Adipocyte (in vitro differentiated cells): ENCODE measurements around the gene ALDH1A3.

ENCODE experiments used
- DNase-seq: peaks from one replicate; pipeline ENCODE4 v3.0.0-alpha.2; 2015; ENCODE audit warnings: low read depth
- H3K27me3 ChIP-seq: replicated peaks from 2 replicates; pipeline ENCODE4 v1.7.0; 2013; ENCODE audit warnings: mild to moderate bottlenecking, low read length, moderate library complexity; ENCODE audit not compliant: control insufficient read depth, insufficient read depth
- H3K36me3 ChIP-seq: 2 replicates; pipeline ENCODE4 v1.7.0; 2013; ENCODE audit warnings: low read length, mild to moderate bottlenecking, moderate library complexity; ENCODE audit not compliant: control insufficient read depth, insufficient read depth, severe bottlenecking
- H3K4me1 ChIP-seq: 2 replicates; pipeline ENCODE4 v1.7.0; 2013; ENCODE audit warnings: mild to moderate bottlenecking, low read length, moderate library complexity; ENCODE audit not compliant: control insufficient read depth, insufficient read depth
- H3K4me3 ChIP-seq: 2 replicates; pipeline ENCODE4 v1.7.0; 2013; ENCODE audit warnings: mild to moderate bottlenecking, low read length, moderate library complexity
- H3K9ac ChIP-seq: 2 replicates; pipeline ENCODE4 v1.7.0; 2013; ENCODE audit warnings: mild to moderate bottlenecking, low read length, moderate library complexity
- H3K9me3 ChIP-seq: 2 replicates; pipeline ENCODE4 v1.7.0; 2013; ENCODE audit warnings: mild to moderate bottlenecking, low read length, moderate library complexity; ENCODE audit not compliant: control insufficient read depth

ALDH1A3 gene

DNA sequence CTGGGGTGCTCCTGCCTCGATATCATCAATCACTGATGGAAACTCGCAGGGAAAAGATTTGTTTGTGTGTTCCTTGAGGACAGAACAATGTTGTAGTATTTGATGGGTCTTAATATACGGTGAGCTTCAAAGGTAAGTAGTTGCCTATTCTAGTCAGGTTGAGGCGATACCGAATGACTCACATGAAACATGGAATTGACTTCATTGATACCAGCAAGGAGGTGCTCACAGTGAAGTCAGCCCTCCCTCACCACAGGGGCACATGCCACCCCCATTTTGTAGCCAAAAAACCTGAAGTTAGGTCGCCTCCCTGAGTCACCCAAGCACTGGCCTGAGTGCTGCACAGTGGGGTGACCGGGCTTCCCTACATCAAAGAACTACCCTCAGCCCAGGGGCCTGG is 3.7 kb upstream of the ALDH1A3 start:
- Histone ChIP-seq H3K27me3 (no peaks in the 10 kb centered on the region), H3K9me3 (no peaks in the 10 kb centered on the region), H3K36me3 (no peaks in the 10 kb centered on the region), H3K4me3 (no peak overlapping the region), H3K4me1 (peaks cover 4% of the 10 kb centered on the region), H3K9ac (no peak overlapping the region)
- no peak for DNase-seq

- H3K4me3 ChIP-seq = no peak overlapping the region
- DNase-seq = no peak
- no peak overlapping the region for H3K9ac ChIP-seq
- peaks cover 11% of the 10 kb centered on the region for H3K4me1 ChIP-seq
- H3K36me3 ChIP-seq = no peaks in the 10 kb centered on the region
- H3K9me3 ChIP-seq = no peaks in the 10 kb centered on the region
- H3K27me3 ChIP-seq = no peaks in the 10 kb centered on the region
Observed at GRCh38 chr15:100877551-100877950, 2.1 kb upstream of the ALDH1A3 start.

- peaks cover 12% of the 10 kb centered on the region for H3K4me1 ChIP-seq
- DNase-seq = no peak
- no peak overlapping the region for H3K9ac ChIP-seq
- no peaks in the 10 kb centered on the region for H3K27me3 ChIP-seq
- no peaks in the 10 kb centered on the region for H3K9me3 ChIP-seq
- no peak overlapping the region for H3K4me3 ChIP-seq
- no peaks in the 10 kb centered on the region for H3K36me3 ChIP-seq
Observed at GRCh38 chr15:100878130-100878529, 1.5 kb upstream of the ALDH1A3 start.

GRCh38 chr15:100878648-100879047 is 983 bp upstream of the ALDH1A3 start:
- Histone ChIP-seq H3K4me1 (peaks cover 15% of the 10 kb centered on the region), H3K9ac (peak overlapping the region; percentile 71), H3K36me3 (peaks cover 3% of the 10 kb centered on the region), H3K4me3 (peak overlapping the region; percentile 71), H3K27me3 (no peaks in the 10 kb centered on the region), H3K9me3 (no peaks in the 10 kb centered on the region)
- DNase-seq = no peak

- Histone ChIP-seq H3K4me3 (peak overlapping the region; percentile 71), H3K27me3 (no peaks in the 10 kb centered on the region), H3K9ac (peak overlapping the region; percentile 71), H3K36me3 (peaks cover 4% of the 10 kb centered on the region), H3K4me1 (peaks cover 18% of the 10 kb centered on the region), H3K9me3 (no peaks in the 10 kb centered on the region)
- DNase-seq = peak; percentile 59
Observed at GRCh38 chr15:100879061-100879463, 569 bp upstream of the ALDH1A3 start.

DNA sequence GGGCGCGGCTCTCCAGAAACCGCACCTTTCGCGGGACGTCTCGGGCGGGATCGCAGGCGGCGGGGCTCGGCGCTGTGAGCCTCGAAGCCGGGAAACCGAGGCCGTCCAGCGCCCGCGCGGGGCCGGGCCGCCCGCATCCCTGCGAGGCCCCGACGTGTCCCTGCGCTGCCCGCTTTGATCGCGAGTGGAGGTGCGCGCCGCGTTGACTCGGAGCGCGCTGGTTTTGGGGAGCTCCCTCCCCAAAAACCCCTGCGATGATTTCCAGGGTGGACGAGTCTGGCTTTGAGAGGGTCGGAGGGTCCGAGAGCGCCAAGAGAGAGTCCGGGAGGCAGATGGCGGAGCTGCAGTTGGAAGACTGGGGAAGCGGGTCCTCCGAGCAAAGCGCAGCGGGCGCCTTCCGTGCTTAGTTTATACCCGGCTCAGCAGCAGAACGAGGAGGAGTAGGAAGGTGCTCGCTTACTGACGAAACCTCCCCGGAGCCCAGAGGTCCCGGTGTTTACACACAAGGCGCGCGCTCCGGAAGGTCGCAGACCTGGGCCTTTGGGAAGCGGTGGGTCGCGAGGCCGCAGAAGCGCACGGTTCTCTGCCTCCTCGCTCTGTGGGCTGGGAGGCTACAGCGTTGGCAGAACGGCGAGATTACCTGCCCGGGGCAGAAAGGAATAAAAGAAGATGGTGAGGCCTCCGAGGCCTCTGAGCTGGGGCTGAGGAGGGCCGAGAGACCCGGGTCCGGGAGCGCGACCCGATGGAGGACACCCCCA is 687 bp downstream of the ALDH1A3 start:
- H3K4me3 ChIP-seq = peak overlapping the region; percentile 81
- H3K27me3 ChIP-seq = no peaks in the 10 kb centered on the region
- H3K9ac ChIP-seq = peak overlapping the region; percentile 79
- H3K36me3 ChIP-seq = peaks cover 8% of the 10 kb centered on the region
- H3K9me3 ChIP-seq = no peaks in the 10 kb centered on the region
- DNase-seq = no peak
- H3K4me1 ChIP-seq = peaks cover 18% of the 10 kb centered on the region

DNA sequence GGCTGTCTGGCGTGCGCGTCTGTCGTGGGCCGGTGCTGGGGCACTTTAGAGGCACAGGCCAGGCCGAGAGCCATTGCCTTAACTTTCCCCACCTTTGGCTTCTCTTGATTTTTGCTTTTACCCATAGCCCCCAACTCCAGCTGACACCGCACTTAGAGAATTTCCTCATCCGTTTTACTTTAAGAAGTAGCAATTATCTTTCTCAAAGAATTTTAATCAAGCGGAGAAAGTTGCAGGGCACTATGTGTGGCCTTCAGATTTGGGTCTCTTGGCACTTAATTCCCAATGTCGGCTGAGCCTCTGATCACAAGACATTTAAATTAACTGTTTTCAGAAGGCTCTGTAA is 1.2 kb downstream of the ALDH1A3 start:
- DNase-seq = no peak
- Histone ChIP-seq H3K4me1 (peaks cover 18% of the 10 kb centered on the region), H3K9ac (peak overlapping the region; percentile 79), H3K4me3 (peak overlapping the region; percentile 81), H3K9me3 (no peaks in the 10 kb centered on the region), H3K36me3 (peaks cover 12% of the 10 kb centered on the region), H3K27me3 (no peaks in the 10 kb centered on the region)

GRCh38 chr15:100881573-100882336 is 2.1 kb downstream of the ALDH1A3 start:
- H3K36me3 ChIP-seq = peaks cover 20% of the 10 kb centered on the region
- no peaks in the 10 kb centered on the region for H3K9me3 ChIP-seq
- no peaks in the 10 kb centered on the region for H3K27me3 ChIP-seq
- no peak for DNase-seq
- H3K4me1 ChIP-seq = peaks cover 22% of the 10 kb centered on the region
- peak overlapping the region; percentile 79 for H3K9ac ChIP-seq
- peak overlapping the region; percentile 81 for H3K4me3 ChIP-seq

- Histone ChIP-seq H3K4me3 (no peak overlapping the region), H3K9me3 (no peaks in the 10 kb centered on the region), H3K36me3 (peaks cover 46% of the 10 kb centered on the region), H3K9ac (no peak overlapping the region), H3K27me3 (no peaks in the 10 kb centered on the region), H3K4me1 (peaks cover 42% of the 10 kb centered on the region)
- DNase-seq = no peak
Observed at GRCh38 chr15:100885116-100885515, 5.5 kb downstream of the ALDH1A3 start.

DNA sequence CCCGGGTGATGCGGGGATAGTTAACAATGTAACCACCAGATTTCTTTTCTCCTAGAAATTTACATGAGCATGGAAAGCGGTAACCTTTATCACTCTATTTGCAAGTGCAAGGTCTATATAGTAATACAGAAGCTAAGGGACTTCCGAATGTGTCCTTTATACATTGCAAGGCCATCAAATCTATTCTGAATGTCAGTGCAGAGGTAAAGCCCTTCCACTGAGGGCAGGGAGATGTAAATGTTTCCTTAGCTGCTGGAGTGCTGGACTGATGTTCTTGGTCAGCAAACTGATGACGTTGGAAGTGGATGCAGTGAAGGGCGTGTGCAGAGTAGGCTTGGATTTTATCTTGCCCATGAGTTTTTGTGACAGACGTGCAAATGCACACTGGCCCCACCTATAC is 6.2 kb downstream of the ALDH1A3 start:
- Histone ChIP-seq H3K36me3 (peaks cover 53% of the 10 kb centered on the region), H3K4me1 (peaks cover 42% of the 10 kb centered on the region), H3K4me3 (no peak overlapping the region), H3K27me3 (no peaks in the 10 kb centered on the region), H3K9ac (no peak overlapping the region), H3K9me3 (no peaks in the 10 kb centered on the region)
- no peak for DNase-seq

GRCh38 chr15:100887211-100887913 is 7.7 kb downstream of the ALDH1A3 start:
- Histone ChIP-seq H3K9ac (no peak overlapping the region), H3K36me3 (peaks cover 69% of the 10 kb centered on the region), H3K4me3 (no peak overlapping the region), H3K4me1 (peaks cover 36% of the 10 kb centered on the region), H3K9me3 (no peaks in the 10 kb centered on the region), H3K27me3 (no peaks in the 10 kb centered on the region)
- DNase-seq = no peak
